ENCODE results near the gene C2.

Gene C2

GRCh38 chr6:31918069-31918720 lies 9.3 kb upstream of the C2 start:
- H3K27ac ChIP-seq, result no peak overlapping the region
- POLR2A ChIA-PET (ENCODE audit: low non-redundant PET), result no interaction called here
- CTCF ChIA-PET, result interaction anchor here (0.6 to 0.7 kb wide), 3 partner anchors 24 to 1029 kb away, joined by 4 to 7 read pairs (median 5); no protein-coding TSS in a partner anchor

GRCh38 chr6:31919624-31920303 lies 7.8 kb upstream of the C2 start:
- POLR2A ChIA-PET (ENCODE audit: low non-redundant PET), result no interaction called here
- CTCF ChIA-PET, result interaction anchor here (0.5 to 1.0 kb wide), 2 partner anchors 33 to 56 kb away, joined by 3 to 4 read pairs; no protein-coding TSS in a partner anchor
- no peak for DNase-seq (ENCODE audit: low spot score)
- no peak overlapping the region for H3K27ac ChIP-seq
- TF ChIP-seq CTCF (conservative IDR thresholded peaks at IDR 0.05; ENCODE audit: low read depth), result no peak

More at GRCh38 chr6:31918069-31918720, 9.3 kb upstream of the C2 start:
- DNase-seq (ENCODE audit: low spot score), result no peak
- no peak for TF ChIP-seq CTCF (conservative IDR thresholded peaks at IDR 0.05; ENCODE audit: low read depth)

GRCh38 chr6:31920811-31921210 lies 6.7 kb upstream of the C2 start:
- H3K27ac ChIP-seq, result no peak overlapping the region
- no peak for TF ChIP-seq CTCF (conservative IDR thresholded peaks at IDR 0.05; ENCODE audit: low read depth)
- CTCF ChIA-PET, result no interaction called here
- POLR2A ChIA-PET (ENCODE audit: low non-redundant PET), result no interaction called here
- no peak for DNase-seq (ENCODE audit: low spot score)

GRCh38 chr6:31922942-31923341 lies 4.6 kb upstream of the C2 start:
- no peak for TF ChIP-seq CTCF (conservative IDR thresholded peaks at IDR 0.05; ENCODE audit: low read depth)
- no peak for DNase-seq (ENCODE audit: low spot score)
- CTCF ChIA-PET, result interaction anchor here (0.6 to 1.6 kb wide), 2 partner anchors 21 to 28 kb away, joined by 4 to 6 read pairs; no protein-coding TSS in a partner anchor
- POLR2A ChIA-PET (ENCODE audit: low non-redundant PET), result interaction anchor here (0.6 kb wide), 1 partner anchor 30 kb away, joined by 3 read pairs; no protein-coding TSS in a partner anchor
- no peak overlapping the region for H3K27ac ChIP-seq

- no peak for DNase-seq (ENCODE audit: low spot score)
- ChIA-PET CTCF (no interaction called here), POLR2A (ENCODE audit: low non-redundant PET) (no interaction called here)
- TF ChIP-seq CTCF (conservative IDR thresholded peaks at IDR 0.05; ENCODE audit: low read depth), result no peak
- H3K27ac ChIP-seq, result no peak overlapping the region
Measured at GRCh38 chr6:31927863-31928671, 550 bp downstream of the C2 start.

GRCh38 chr6:31928672-31928939 lies 1.1 kb downstream of the C2 start:
- ChIA-PET CTCF (no interaction called here), POLR2A (ENCODE audit: low non-redundant PET) (no interaction called here)
- no peak for DNase-seq (ENCODE audit: low spot score)
- H3K27ac ChIP-seq, result no peak overlapping the region
- no peak for TF ChIP-seq CTCF (conservative IDR thresholded peaks at IDR 0.05; ENCODE audit: low read depth)

All from RWPE1 (cell line).